ENCODE data around the gene WDR46. TPM values are rescaled to one million over a fixed set of nuclear protein-coding genes. Genes with fewer than 3 reads are reported as not detected.

The WDR46 gene
- total and polyA plus RNA-seq, 11 donors: 12.2 to 41.0 (median 21.4) TPM

DNA sequence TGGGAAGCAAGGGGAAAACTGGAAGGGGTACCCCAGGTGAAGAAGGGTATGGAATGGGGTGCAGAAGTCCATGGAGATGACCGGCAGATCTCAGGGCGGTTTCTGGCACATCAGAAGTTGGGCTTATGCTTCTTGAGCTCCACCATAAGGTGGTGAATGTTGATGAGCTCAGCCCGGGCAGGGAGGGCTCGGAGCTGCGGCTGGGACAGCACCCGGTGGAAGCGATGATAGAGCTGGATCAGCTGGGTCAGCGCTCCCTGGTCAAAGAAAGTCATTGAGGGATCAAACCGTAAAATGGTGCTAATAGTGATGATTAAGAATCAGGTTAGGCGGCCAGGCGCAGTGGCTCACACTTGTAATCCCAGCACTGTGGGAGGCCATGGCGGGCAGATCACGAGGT is 38.3 kb downstream of the WDR46 start:
- TF ChIP-seq, protein P1, sequence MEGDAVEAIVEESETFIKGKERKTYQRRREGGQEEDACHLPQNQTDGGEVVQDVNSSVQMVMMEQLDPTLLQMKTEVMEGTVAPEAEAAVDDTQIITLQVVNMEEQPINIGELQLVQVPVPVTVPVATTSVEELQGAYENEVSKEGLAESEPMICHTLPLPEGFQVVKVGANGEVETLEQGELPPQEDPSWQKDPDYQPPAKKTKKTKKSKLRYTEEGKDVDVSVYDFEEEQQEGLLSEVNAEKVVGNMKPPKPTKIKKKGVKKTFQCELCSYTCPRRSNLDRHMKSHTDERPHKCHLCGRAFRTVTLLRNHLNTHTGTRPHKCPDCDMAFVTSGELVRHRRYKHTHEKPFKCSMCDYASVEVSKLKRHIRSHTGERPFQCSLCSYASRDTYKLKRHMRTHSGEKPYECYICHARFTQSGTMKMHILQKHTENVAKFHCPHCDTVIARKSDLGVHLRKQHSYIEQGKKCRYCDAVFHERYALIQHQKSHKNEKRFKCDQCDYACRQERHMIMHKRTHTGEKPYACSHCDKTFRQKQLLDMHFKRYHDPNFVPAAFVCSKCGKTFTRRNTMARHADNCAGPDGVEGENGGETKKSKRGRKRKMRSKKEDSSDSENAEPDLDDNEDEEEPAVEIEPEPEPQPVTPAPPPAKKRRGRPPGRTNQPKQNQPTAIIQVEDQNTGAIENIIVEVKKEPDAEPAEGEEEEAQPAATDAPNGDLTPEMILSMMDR (IDR thresholded peaks at IDR 0.05): no peak
- TF ChIP-seq POLR2A (IDR thresholded peaks at IDR 0.05): no peak
- DNase-seq (no peak), ATAC-seq (no peak)
- Histone ChIP-seq H3K4me1 (peaks cover 0 to 31% (median 20%) of the 10 kb centered on the region in 12 donors), H3K27ac (peak overlapping the region in 5 of 12 donors; percentile 9 to 96 (median 93)), H3K9me3 (no peaks in the 10 kb centered on the region), H3K27me3 (no peaks in the 10 kb centered on the region), H3K4me3 (no peak overlapping the region), H3K36me3 (peaks cover 0 to 48% (median 11%) of the 10 kb centered on the region in 9 donors)
- intact Hi-C loops (cut with DNase I): no loop called here
- WGBS, 4 donors: 91 to 98% (median 95%) methylated on average over 13 of the region's 13 CpGs

DNA sequence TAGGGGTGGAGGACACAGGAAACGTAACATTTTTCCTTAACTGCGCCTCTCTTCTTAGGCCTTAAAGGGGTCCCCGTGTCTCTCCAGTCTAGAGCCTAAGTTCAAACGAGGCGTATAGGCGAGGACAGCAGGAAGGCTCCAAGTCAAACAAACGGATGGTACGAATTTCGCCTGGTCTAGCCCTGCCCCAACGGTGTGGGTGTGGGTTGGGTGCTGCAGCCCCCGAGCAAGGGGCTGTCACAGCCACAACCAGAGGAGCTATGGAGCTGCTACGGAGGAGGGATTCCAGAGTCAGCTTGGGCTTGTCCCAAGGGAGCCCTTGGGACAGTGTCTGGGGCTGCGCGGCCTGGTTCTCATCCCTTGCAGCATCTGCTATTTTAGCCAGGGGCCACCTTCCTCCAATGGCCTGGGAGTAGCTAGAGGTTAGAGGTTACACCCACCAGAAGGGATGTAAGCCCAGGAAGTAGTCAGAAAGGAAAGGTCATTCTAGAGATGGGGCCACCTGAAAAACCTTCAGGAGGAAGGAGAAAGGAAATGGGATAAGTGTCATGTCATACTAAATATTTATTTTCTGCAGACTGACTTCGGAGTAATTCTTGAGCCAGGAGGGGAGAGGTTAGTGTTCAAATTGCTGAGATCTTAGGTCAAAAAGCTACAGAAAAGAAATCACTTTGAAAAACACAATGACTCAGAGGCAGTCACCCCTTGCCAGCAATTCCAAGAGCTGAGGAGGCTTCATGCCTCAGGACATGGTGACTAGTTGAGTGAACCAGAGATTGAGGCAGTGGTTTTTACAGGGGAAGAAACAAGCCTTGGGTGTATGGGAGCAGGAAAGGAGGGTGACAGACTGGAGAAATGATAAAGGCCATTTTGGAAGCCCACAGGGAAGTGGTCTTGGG is 39.1 kb downstream of the WDR46 start:
- peak; percentile 30 to 62 (median 40) for DNase-seq
- Histone ChIP-seq H3K27me3 (no peaks in the 10 kb centered on the region), H3K27ac (peak overlapping the region; percentile 60 to 98 (median 92)), H3K4me3 (peak overlapping the region; percentile 27 to 70 (median 64)), H3K4me1 (peaks cover 0 to 31% (median 20%) of the 10 kb centered on the region in 12 donors), H3K9me3 (no peaks in the 10 kb centered on the region), H3K36me3 (peaks cover 0 to 40% (median 9%) of the 10 kb centered on the region in 9 donors)
- peak in 3 of 4 donors; percentile 1 to 3 (median 1) for ATAC-seq
- no peak for TF ChIP-seq POLR2A (IDR thresholded peaks at IDR 0.05)
- TF ChIP-seq, protein P1 (IDR thresholded peaks at IDR 0.05): no peak
- 12 to 23% (median 14%) methylated on average over 10 to 15 of the region's 15 CpGs for WGBS, 4 donors
- intact Hi-C loops (cut with DNase I): loop anchor here (1.0 to 10.0 kb wide), 18 partner anchors 38 to 365 kb away; partner anchors contain the start of genes RXRB (in 4 of the 10), SLC39A7 (in 4 of the 10), RING1 (in 3 of the 10) and HSD17B8 (in 2 of the 10)

DNA sequence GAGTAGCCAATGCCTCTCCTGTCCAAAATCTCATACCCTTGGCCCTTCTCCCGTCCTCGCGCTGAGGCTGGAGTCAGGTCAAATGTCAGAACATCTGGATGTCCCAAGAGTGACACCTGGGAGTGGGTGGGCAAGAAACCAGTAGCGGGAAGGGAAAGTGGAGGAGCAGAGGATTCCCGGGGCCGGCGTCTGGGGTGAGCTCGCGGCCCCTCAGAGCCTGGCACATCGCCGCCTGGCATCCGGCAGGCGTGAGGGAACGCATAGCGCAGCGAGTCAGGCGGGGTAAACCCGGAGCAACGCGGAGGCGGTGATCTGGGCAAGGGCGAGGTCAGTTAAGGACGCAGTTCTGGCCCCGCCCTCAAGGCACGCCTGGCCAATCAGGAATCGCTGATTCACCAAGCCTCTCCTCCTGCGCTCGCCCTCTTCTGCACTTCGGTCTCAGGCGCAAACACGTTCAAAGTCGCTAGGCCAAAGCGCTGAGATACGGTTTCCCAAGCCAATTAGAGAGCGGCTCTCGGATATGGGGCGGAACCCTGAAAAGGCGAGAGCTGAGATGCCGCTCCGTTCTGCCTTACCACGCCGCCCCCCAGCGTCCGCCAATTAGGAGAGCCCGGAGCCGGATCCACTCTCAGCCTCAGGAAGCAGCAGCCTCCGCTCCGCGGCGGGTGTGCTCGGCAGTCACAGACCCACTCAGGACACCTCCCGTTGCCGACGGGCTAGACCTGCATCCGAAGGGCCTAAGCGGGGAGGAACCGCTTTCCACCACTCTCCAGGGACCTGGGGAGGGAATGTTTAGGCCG is 39.9 kb downstream of the WDR46 start:
- H3K27ac ChIP-seq: peak overlapping the region; percentile 70 to 98 (median 92)
- H3K27me3 ChIP-seq: no peaks in the 10 kb centered on the region
- H3K4me1 ChIP-seq: peaks cover 0 to 31% (median 20%) of the 10 kb centered on the region in 12 donors
- peak overlapping the region; percentile 27 to 70 (median 64) for H3K4me3 ChIP-seq
- ATAC-seq (peak; percentile 96 to 97 (median 96)), DNase-seq (peak; percentile 97 to 99 (median 98))
- intact Hi-C loops (cut with DNase I): loop anchor here (1.0 to 10.0 kb wide), 21 partner anchors 37 to 364 kb away; partner anchors contain the start of genes RXRB (in 4 of the 10), SLC39A7 (in 4 of the 10), RING1 (in 3 of the 10) and HSD17B8 (in 2 of the 10)
- 0 to 1% (median 0%) methylated on average over 39 to 58 of the region's 58 CpGs for WGBS, 4 donors
- H3K9me3 ChIP-seq: no peaks in the 10 kb centered on the region
- peaks cover 0 to 32% (median 7%) of the 10 kb centered on the region in 9 donors for H3K36me3 ChIP-seq
- TF ChIP-seq, protein P1 (IDR thresholded peaks at IDR 0.05): peak in 7 of 12 donors; percentile 17 to 59 (median 30)
- TF ChIP-seq POLR2A (IDR thresholded peaks at IDR 0.05): peak in 1 of 2 donors; percentile 80

Data from heart left ventricle (tissue), 16 donors.